Keratinocyte (primary cell): ENCODE data around the gene UBR2.

Source experiments
- EZH2 ChIP-seq: IDR thresholded peaks from one replicate; pipeline ENCODE4 v1.6.1; 2012; ENCODE audit warnings: inconsistent platforms, mild to moderate bottlenecking, low read length, moderate library complexity
- TF ChIP-seq, protein P1 (sequence below), 3 experiments: IDR thresholded peaks in 1 of 3; conservative IDR thresholded peaks in 1 of 3; optimal IDR thresholded peaks in 1 of 3; 2 replicates in 2 of 3; 3 replicates in 1 of 3; pipeline versions ENCODE3 to v1.5.1; 2011; ENCODE audit warnings: low read length in 3 of 3, mild to moderate bottlenecking in 3 of 3, moderate library complexity in 2 of 3, control low read depth in 1 of 3, inconsistent platforms in 1 of 3; ENCODE audit not compliant: insufficient read depth in 2 of 3; ENCODE audit errors: extremely low read depth in 1 of 3

DNA sequence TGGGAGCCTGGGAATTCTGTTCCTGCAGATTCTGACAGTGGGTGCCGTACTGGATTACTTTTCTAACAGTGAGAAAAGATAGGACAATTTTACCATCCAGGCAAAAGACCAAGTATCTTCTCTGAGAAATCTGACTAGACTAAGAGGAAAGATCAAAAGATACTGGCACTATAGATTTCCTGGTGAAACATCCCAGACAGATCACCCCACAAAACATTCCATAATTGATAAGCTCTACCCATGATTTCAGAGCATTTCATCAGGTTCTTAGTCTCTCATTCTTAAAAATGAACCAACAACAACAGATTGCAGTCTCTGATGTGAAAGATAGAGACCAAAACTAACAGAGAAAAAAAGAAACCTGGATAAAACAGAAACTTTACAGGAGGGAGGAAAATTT, 13.6 kb upstream of the UBR2 start:
- TF ChIP-seq, protein P1, sequence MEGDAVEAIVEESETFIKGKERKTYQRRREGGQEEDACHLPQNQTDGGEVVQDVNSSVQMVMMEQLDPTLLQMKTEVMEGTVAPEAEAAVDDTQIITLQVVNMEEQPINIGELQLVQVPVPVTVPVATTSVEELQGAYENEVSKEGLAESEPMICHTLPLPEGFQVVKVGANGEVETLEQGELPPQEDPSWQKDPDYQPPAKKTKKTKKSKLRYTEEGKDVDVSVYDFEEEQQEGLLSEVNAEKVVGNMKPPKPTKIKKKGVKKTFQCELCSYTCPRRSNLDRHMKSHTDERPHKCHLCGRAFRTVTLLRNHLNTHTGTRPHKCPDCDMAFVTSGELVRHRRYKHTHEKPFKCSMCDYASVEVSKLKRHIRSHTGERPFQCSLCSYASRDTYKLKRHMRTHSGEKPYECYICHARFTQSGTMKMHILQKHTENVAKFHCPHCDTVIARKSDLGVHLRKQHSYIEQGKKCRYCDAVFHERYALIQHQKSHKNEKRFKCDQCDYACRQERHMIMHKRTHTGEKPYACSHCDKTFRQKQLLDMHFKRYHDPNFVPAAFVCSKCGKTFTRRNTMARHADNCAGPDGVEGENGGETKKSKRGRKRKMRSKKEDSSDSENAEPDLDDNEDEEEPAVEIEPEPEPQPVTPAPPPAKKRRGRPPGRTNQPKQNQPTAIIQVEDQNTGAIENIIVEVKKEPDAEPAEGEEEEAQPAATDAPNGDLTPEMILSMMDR (optimal IDR thresholded peaks at IDR 0.05 in 1 of 3, IDR thresholded peaks at IDR 0.05 in 1 of 3, conservative IDR thresholded peaks at IDR 0.05 in 1 of 3; ENCODE audit: extremely low read depth in 1 of 3, insufficient read depth in 2 of 3, low read length in 3 of 3), result no peak
- no peak for TF ChIP-seq EZH2
